Measurements from ENCODE around the gene MICU1. TPM values are rescaled to one million over a fixed set of nuclear protein-coding genes. Genes with fewer than 3 reads are reported as not detected.

MICU1 gene
- total and polyA plus RNA-seq, 10 of the 15 experiments (the other 5 are each of a cell fraction or from before 2014, with no cell fraction given), result 18.2 to 36.4 (median 22.2) TPM

- Histone ChIP-seq H3K4me1 (ENCODE audit: control insufficient read depth, insufficient read depth, low read length) (no peaks in the 10 kb centered on the region), H3K9ac (ENCODE audit: control insufficient read depth, insufficient read depth, low read length) (no peak overlapping the region), H3K4me3 (no peak overlapping the region), H3K27ac (ENCODE audit: control insufficient read depth, insufficient read depth) (no peak overlapping the region), H3K36me3 (ENCODE audit: control insufficient read depth in 2 of 2, insufficient read depth in 2 of 2, low read length in 1 of 2) (no peaks in the 10 kb centered on the region), H3K27me3 (replicated peaks in 1 of 2; ENCODE audit: control insufficient read depth in 2 of 2, insufficient read depth in 2 of 2, low read length in 1 of 2) (no peaks in the 10 kb centered on the region), H3K9me3 (replicated peaks; ENCODE audit: control insufficient read depth, insufficient read depth, low read length) (no peaks in the 10 kb centered on the region), H4K20me1 (ENCODE audit: control insufficient read depth, insufficient read depth) (no peaks in the 10 kb centered on the region), H2AFZ (ENCODE audit: control insufficient read depth, low read depth, low read length) (no peak overlapping the region), H3K4me2 (ENCODE audit: control insufficient read depth, insufficient read depth) (no peak overlapping the region), H3K79me2 (ENCODE audit: control insufficient read depth, insufficient read depth, low read length) (no peaks in the 10 kb centered on the region)
- in situ Hi-C loops (cut with MboI), result no loop called here
- DNase-seq (ENCODE audit: low read depth, low spot score) (no peak), ATAC-seq (no peak), FAIRE-seq (no peak)
- ChIA-PET POLR2A (interaction anchor here (0.6 to 0.7 kb wide), 3 partner anchors 151 to 658 kb away, joined by 3 to 5 read pairs (median 4); no protein-coding TSS in a partner anchor), SMC1A (ENCODE audit: uncharacterized antibody, unreplicated experiment) (interaction anchor here (1.4 to 1.9 kb wide), 2 partner anchors 11 to 497 kb away, joined by 3 to 7 read pairs; no protein-coding TSS in a partner anchor), RAD21 (ENCODE audit: unreplicated experiment) (interaction anchor here (0.7 to 2.2 kb wide), 6 partner anchors 9 to 459 kb away, joined by 3 to 17 read pairs (median 3); no protein-coding TSS in a partner anchor), CTCF (interaction anchor here (0.6 to 3.6 kb wide), 7 partner anchors 11 to 459 kb away, joined by 3 to 20 read pairs (median 4); no protein-coding TSS in a partner anchor)
- WGBS (ENCODE audit: insufficient coverage, insufficient replicate concordance, low lambda C conversion rate, missing lambda C conversion rate), result 78% methylated on average over 3 of the region's 3 CpGs
- no TSS peak for BruUV-seq (replicated peaks)
- no peak for TF ChIP-seq ESRRA (IDR thresholded peaks at IDR 0.05; ENCODE audit: low read length)
- no peak for TF ChIP-seq DPF2 (IDR thresholded peaks at IDR 0.05)
- TF ChIP-seq CHD2 (IDR thresholded peaks at IDR 0.05; ENCODE audit: borderline replicate concordance, low read depth, low read length), result no peak
- TF ChIP-seq NFYA (IDR thresholded peaks at IDR 0.05; ENCODE audit: borderline replicate concordance, low read depth, low read length), result no peak
- TF ChIP-seq NR2C2 (IDR thresholded peaks at IDR 0.05; ENCODE audit: borderline replicate concordance, control insufficient read depth, insufficient read length, low read depth), result no peak
- intact Hi-C loops (cut with micrococcal nuclease; ENCODE audit: unreplicated experiment), result no loop called here
These were observed 250.7 kb downstream of the MICU1 start for GRCh38 chr10:72375173-72375572.

GRCh38 chr10:72370201-72370722, 255.6 kb downstream of the MICU1 start:
- POLR2A ChIA-PET, result no interaction called here
- SMC1A ChIA-PET (ENCODE audit: uncharacterized antibody, unreplicated experiment), result interaction anchor here (0.5 to 0.7 kb wide), 2 partner anchors 125 to 325 kb away, joined by 3 read pairs; no protein-coding TSS in a partner anchor
- Histone ChIP-seq H4K20me1 (ENCODE audit: control insufficient read depth, insufficient read depth) (no peaks in the 10 kb centered on the region), H3K9me3 (replicated peaks; ENCODE audit: control insufficient read depth, insufficient read depth, low read length) (no peaks in the 10 kb centered on the region), H3K36me3 (ENCODE audit: control insufficient read depth in 2 of 2, insufficient read depth in 2 of 2, low read length in 1 of 2) (no peaks in the 10 kb centered on the region), H3K27ac (ENCODE audit: control insufficient read depth, insufficient read depth) (no peak overlapping the region), H3K27me3 (replicated peaks in 1 of 2; ENCODE audit: control insufficient read depth in 2 of 2, insufficient read depth in 2 of 2, low read length in 1 of 2) (no peaks in the 10 kb centered on the region), H2AFZ (ENCODE audit: control insufficient read depth, low read depth, low read length) (no peak overlapping the region), H3K4me2 (ENCODE audit: control insufficient read depth, insufficient read depth) (no peak overlapping the region), H3K9ac (ENCODE audit: control insufficient read depth, insufficient read depth, low read length) (no peak overlapping the region), H3K79me2 (ENCODE audit: control insufficient read depth, insufficient read depth, low read length) (no peaks in the 10 kb centered on the region), H3K4me3 (no peak overlapping the region), H3K4me1 (ENCODE audit: control insufficient read depth, insufficient read depth, low read length) (no peaks in the 10 kb centered on the region)
- TF ChIP-seq IKZF1 (conservative IDR thresholded peaks at IDR 0.05) (peak; percentile 34; the same call in 1 of the 2 replicates), SMC3 (IDR thresholded peaks at IDR 0.05; ENCODE audit: borderline replicate concordance, low read length) (no peak), RUNX3 (IDR thresholded peaks at IDR 0.05; ENCODE audit: low read length) (peak; percentile 20), MTA2 (IDR thresholded peaks at IDR 0.05; ENCODE audit: low read depth) (peak; percentile 60), IKZF2 (IDR thresholded peaks at IDR 0.05) (peak in 1 of 2 experiments; percentile 34; a peak in 1 of 4 replicates), GATAD2B (conservative IDR thresholded peaks at IDR 0.05; ENCODE audit: low read depth) (no peak), BHLHE40 (IDR thresholded peaks at IDR 0.05; ENCODE audit: borderline replicate concordance in 1 of 2, low read depth in 2 of 2, low read length in 1 of 2) (0 out of 4 replicates have a peak, but pooled peaks of 1 of the 2 experiments have one; percentile 3), TAF1 (IDR thresholded peaks at IDR 0.05; ENCODE audit: borderline replicate concordance, low read depth, low read length) (no peak), SIN3A (IDR thresholded peaks at IDR 0.05; ENCODE audit: low read depth, low read length) (no peak), YBX1 (IDR thresholded peaks at IDR 0.05) (no peak), RELB (IDR thresholded peaks at IDR 0.05; ENCODE audit: low read depth) (0 out of 2 replicates have a peak, but pooled peaks have one; percentile 23)
- FAIRE-seq (no peak), DNase-seq (ENCODE audit: low read depth, low spot score) (peak; percentile 9), ATAC-seq (peak; percentile 81)
- in situ Hi-C loops (cut with MboI) (no loop called here), intact Hi-C loops (cut with micrococcal nuclease; ENCODE audit: unreplicated experiment) (no loop called here)
- RAD21 ChIA-PET (ENCODE audit: unreplicated experiment), result no interaction called here
- CTCF ChIA-PET, result interaction anchor here (0.6 kb wide), 1 partner anchor 552 kb away, joined by 3 read pairs; no protein-coding TSS in a partner anchor
- BruUV-seq (replicated peaks), result no TSS peak

Data from GM12878 (cell line).